Ishikawa (cell line): ENCODE results near the gene ZNF423.

Experiments
- CEBPB ChIP-seq: IDR thresholded peaks from 2 replicates; pipeline ENCODE4 v1.6.1; 2012
- CREB1 ChIP-seq: IDR thresholded peaks from 2 replicates; pipeline ENCODE4 v1.6.1; 2012; ENCODE audit warnings: low read depth
- EGR1 ChIP-seq: IDR thresholded peaks from 2 replicates; pipeline ENCODE4 v1.6.1; 2012
- EP300 ChIP-seq: IDR thresholded peaks from 2 replicates; pipeline ENCODE4 v1.6.1; 2012; ENCODE audit warnings: borderline replicate concordance
- FOXM1 ChIP-seq: IDR thresholded peaks from 2 replicates; pipeline ENCODE4 v1.6.1; 2012; ENCODE audit warnings: low read depth, borderline replicate concordance
- MAX ChIP-seq: IDR thresholded peaks from 2 replicates; pipeline ENCODE4 v1.6.1; 2012
- NFIC ChIP-seq: IDR thresholded peaks from 2 replicates; pipeline ENCODE4 v1.6.1; 2012
- RAD21 ChIP-seq: IDR thresholded peaks from 2 replicates; pipeline ENCODE4 v1.6.1; 2012; ENCODE audit warnings: low read depth
- TAF1 ChIP-seq: IDR thresholded peaks from 2 replicates; pipeline ENCODE4 v1.6.1; 2012; ENCODE audit warnings: low read depth, mild to moderate bottlenecking
- TCF12 ChIP-seq: IDR thresholded peaks from 2 replicates; pipeline ENCODE4 v1.6.1; 2012; ENCODE audit warnings: low read depth
- TEAD4 ChIP-seq: IDR thresholded peaks from 2 replicates; pipeline ENCODE4 v1.6.1; 2012
- YY1 ChIP-seq: IDR thresholded peaks from 2 replicates; pipeline ENCODE4 v1.6.1; 2012; ENCODE audit warnings: low read depth
- ZBTB7A ChIP-seq: IDR thresholded peaks from 2 replicates; pipeline ENCODE4 v1.6.1; 2012; ENCODE audit warnings: low read depth
- TF ChIP-seq, protein P1 (sequence below): IDR thresholded peaks from 2 replicates; pipeline ENCODE4 v1.6.1; 2012; ENCODE audit warnings: low read depth, mild to moderate bottlenecking
- TF ChIP-seq, protein P2 (sequence below): IDR thresholded peaks from 2 replicates; pipeline ENCODE4 v1.6.1; 2012

ZNF423 gene

DNA sequence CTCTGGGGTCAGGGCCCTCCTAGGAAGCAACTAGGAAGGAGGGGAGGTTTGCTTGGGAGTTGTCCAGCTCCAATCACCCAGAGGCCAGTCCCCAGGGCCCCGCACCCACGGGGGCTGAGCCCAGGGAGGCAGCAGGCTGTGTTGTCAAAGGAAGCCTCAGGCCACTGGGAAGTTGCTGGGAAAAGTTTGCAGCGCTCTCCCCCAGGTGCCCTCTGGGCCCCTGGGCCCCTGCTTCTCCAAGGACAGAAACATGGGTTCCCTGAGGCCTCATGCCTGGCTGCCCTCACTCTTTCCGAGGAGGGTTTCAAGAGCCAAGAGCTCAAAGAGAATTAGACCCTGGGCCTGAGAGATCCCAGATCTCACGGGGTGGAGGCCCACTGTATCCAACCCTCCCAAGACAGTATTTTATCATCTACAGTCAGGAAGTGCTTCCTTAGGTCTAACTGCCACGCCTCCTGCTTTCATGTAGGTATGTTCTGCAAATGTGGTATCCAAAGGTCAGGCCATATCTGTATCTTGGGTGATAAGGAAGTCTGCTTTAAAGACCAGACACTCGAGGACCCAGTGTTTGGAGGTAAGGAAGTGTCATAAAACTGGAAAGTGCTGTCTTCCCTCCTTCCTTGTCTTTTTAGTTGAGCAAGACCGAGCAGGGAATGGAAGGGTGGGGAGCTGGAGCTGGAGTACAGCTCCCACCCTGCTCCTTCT is 44.2 kb upstream of the ZNF423 start:
- TF ChIP-seq NFIC: no peak
- TF ChIP-seq, protein P1, sequence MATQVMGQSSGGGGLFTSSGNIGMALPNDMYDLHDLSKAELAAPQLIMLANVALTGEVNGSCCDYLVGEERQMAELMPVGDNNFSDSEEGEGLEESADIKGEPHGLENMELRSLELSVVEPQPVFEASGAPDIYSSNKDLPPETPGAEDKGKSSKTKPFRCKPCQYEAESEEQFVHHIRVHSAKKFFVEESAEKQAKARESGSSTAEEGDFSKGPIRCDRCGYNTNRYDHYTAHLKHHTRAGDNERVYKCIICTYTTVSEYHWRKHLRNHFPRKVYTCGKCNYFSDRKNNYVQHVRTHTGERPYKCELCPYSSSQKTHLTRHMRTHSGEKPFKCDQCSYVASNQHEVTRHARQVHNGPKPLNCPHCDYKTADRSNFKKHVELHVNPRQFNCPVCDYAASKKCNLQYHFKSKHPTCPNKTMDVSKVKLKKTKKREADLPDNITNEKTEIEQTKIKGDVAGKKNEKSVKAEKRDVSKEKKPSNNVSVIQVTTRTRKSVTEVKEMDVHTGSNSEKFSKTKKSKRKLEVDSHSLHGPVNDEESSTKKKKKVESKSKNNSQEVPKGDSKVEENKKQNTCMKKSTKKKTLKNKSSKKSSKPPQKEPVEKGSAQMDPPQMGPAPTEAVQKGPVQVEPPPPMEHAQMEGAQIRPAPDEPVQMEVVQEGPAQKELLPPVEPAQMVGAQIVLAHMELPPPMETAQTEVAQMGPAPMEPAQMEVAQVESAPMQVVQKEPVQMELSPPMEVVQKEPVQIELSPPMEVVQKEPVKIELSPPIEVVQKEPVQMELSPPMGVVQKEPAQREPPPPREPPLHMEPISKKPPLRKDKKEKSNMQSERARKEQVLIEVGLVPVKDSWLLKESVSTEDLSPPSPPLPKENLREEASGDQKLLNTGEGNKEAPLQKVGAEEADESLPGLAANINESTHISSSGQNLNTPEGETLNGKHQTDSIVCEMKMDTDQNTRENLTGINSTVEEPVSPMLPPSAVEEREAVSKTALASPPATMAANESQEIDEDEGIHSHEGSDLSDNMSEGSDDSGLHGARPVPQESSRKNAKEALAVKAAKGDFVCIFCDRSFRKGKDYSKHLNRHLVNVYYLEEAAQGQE: no peak
- TF ChIP-seq, protein P2, sequence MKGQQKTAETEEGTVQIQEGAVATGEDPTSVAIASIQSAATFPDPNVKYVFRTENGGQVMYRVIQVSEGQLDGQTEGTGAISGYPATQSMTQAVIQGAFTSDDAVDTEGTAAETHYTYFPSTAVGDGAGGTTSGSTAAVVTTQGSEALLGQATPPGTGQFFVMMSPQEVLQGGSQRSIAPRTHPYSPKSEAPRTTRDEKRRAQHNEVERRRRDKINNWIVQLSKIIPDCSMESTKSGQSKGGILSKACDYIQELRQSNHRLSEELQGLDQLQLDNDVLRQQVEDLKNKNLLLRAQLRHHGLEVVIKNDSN: no peak
- no peak for TF ChIP-seq RAD21
- TF ChIP-seq TAF1: no peak
- no peak for TF ChIP-seq FOXM1
- TF ChIP-seq ZBTB7A: no peak
- no peak for TF ChIP-seq CEBPB
- TF ChIP-seq TCF12: no peak
- TF ChIP-seq EP300: no peak
- no peak for TF ChIP-seq EGR1
- no peak for TF ChIP-seq CREB1
- TF ChIP-seq MAX: no peak
- no peak for TF ChIP-seq YY1
- no peak for TF ChIP-seq TEAD4

GRCh38 chr16:49896447-49896964 is 40.6 kb upstream of the ZNF423 start:
- TF ChIP-seq EP300: no peak
- no peak for TF ChIP-seq YY1
- TF ChIP-seq MAX: no peak
- no peak for TF ChIP-seq ZBTB7A
- no peak for TF ChIP-seq CEBPB
- TF ChIP-seq CREB1: no peak
- TF ChIP-seq, protein P1: no peak
- TF ChIP-seq TAF1: no peak

DNA sequence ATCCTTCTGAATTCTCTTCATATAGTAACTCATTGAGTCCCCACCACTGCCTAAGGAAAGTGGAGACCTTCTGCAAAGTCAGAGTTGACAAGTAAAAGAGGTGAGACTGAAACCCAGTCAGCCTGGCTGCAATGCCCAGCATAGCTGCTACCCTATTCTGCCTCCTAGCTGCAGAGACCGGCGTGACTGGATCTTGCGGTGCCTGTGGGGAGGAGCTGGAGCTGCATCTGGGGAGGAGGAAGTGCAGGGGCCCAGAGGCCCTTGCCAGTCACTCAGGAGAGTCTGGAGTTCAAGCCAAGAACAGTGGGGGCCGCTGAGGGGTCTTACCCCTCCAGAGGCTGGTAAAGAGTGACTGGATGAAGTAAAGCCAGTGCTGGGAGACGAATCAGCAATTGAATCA is 35.0 kb upstream of the ZNF423 start:
- TF ChIP-seq ZBTB7A: no peak
- no peak for TF ChIP-seq EGR1
- peak; percentile 56 for TF ChIP-seq RAD21
- TF ChIP-seq TEAD4: no peak
- no peak for TF ChIP-seq TAF1

GRCh38 chr16:49889725-49890397 is 33.9 kb upstream of the ZNF423 start:
- no peak for TF ChIP-seq CREB1
- no peak for TF ChIP-seq EGR1
- TF ChIP-seq MAX: no peak
- TF ChIP-seq YY1: no peak
- no peak for TF ChIP-seq RAD21
- TF ChIP-seq, protein P1: no peak
- no peak for TF ChIP-seq CEBPB
- TF ChIP-seq TAF1: no peak
- TF ChIP-seq FOXM1: no peak
- no peak for TF ChIP-seq ZBTB7A
- TF ChIP-seq NFIC: no peak
- TF ChIP-seq EP300: no peak
- no peak for TF ChIP-seq TCF12
- TF ChIP-seq, protein P2: no peak
- no peak for TF ChIP-seq TEAD4
